HL-60/S4 (cell line): Measurements from ENCODE around the gene GSTT2B.
"Not testable (repeated sequence)": the region's sequence is repeated elsewhere in the genome, so short reads cannot be mapped to it uniquely, and the experiment has no call there.

Experiments
- in situ Hi-C: fragments of 300-500 bp; cut with MboI; formaldehyde crosslinking; loops from 2 replicates; pipeline ENCODE4 v1.14.3; 2022; ENCODE audit warnings: low sequenced_read_pairs

The GSTT2B gene

GRCh38 chr22:23951383-23951782 is 9.6 kb downstream of the GSTT2B start:
- in situ Hi-C loops: not testable (repeated sequence)

- in situ Hi-C loops: not testable (repeated sequence)
Observed at GRCh38 chr22:23949764-23950163, 11.2 kb downstream of the GSTT2B start.

GRCh38 chr22:23947391-23947790 is 13.6 kb downstream of the GSTT2B start:
- in situ Hi-C loops: not testable (repeated sequence)

GRCh38 chr22:23940166-23940565 is 20.8 kb downstream of the GSTT2B start:
- in situ Hi-C loops: not testable (repeated sequence)

GRCh38 chr22:23939017-23939357 is 22.0 kb downstream of the GSTT2B start:
- in situ Hi-C loops: loop anchor here (5.0 kb wide), 1 partner anchor 68 kb away; the partner anchor contains the start of gene GSTT4

- in situ Hi-C loops: loop anchor here (5.0 kb wide), 1 partner anchor 69 kb away; the partner anchor contains the start of gene GSTT4
Observed at GRCh38 chr22:23938328-23939016, 22.5 kb downstream of the GSTT2B start.

GRCh38 chr22:23926561-23926960 is 34.4 kb downstream of the GSTT2B start:
- in situ Hi-C loops: no loop called here

GRCh38 chr22:23925020-23925606 is 35.9 kb downstream of the GSTT2B start:
- in situ Hi-C loops: no loop called here

- in situ Hi-C loops: no loop called here
Observed at GRCh38 chr22:23922921-23923320, 38.1 kb downstream of the GSTT2B start.

- in situ Hi-C loops: not testable (repeated sequence)
Observed at GRCh38 chr22:23921586-23922201, 39.3 kb downstream of the GSTT2B start.

GRCh38 chr22:23920267-23920611 is 40.8 kb downstream of the GSTT2B start:
- in situ Hi-C loops: not testable (repeated sequence)

- in situ Hi-C loops: no loop called here
Observed at GRCh38 chr22:23915290-23915689, 45.7 kb downstream of the GSTT2B start.

GRCh38 chr22:23913661-23914353 is 47.2 kb downstream of the GSTT2B start:
- in situ Hi-C loops: no loop called here

- in situ Hi-C loops: no loop called here
Observed at GRCh38 chr22:23913306-23913660, 47.7 kb downstream of the GSTT2B start.

GRCh38 chr22:23912293-23912903 is 48.6 kb downstream of the GSTT2B start:
- in situ Hi-C loops: no loop called here

GRCh38 chr22:23911318-23911980 is 49.5 kb downstream of the GSTT2B start:
- in situ Hi-C loops: no loop called here

GRCh38 chr22:23910496-23911190 is 50.4 kb downstream of the GSTT2B start:
- in situ Hi-C loops: no loop called here

- in situ Hi-C loops: no loop called here
Observed at GRCh38 chr22:23909296-23909898, 51.6 kb downstream of the GSTT2B start.

GRCh38 chr22:23908587-23909205 is 52.3 kb downstream of the GSTT2B start:
- in situ Hi-C loops: no loop called here
